Measurements from ENCODE around the gene SLC30A1.
A peak's percentile ranks its signal among the peaks of the same experiment; 100 is the strongest.
"Not testable (repeated sequence)": the region's sequence is repeated elsewhere in the genome, so short reads cannot be mapped to it uniquely, and the experiment has no call there.

The SLC30A1 gene

GRCh38 chr1:211578640-211579439, at the start of gene SLC30A1:
Gene SLC30A1, minus strand, starts transcription at chr1:211579161. Its CDS starts 549 bp downstream, at chr1:211578612.
- peak; percentile 99 for DNase-seq (ENCODE audit: insufficient read length, low spot score)
- FAIRE-seq, result peak; percentile 66

DNA sequence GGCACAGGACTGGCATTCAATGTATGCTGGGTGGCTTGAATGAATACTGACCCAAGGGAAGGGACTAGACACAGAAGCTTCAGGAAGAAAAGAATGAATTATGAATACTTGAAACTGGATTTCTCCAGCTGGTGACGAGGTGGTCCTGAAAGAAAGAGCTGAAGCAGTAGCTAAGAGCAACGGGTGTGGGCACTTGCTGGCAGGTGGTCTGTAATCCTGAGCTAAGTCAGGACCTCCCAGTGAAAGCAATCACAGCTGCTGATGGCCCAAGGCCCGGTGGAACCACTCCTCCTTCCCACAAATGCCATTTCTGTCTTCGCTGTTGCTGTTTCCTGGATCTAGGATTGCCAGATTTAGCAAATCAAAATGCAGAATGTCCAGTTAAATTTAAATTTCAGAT, 49.5 kb upstream of the SLC30A1 start:
- no peak for FAIRE-seq
- DNase-seq (ENCODE audit: insufficient read length, low spot score), result no peak

GRCh38 chr1:211627259-211627658, 48.3 kb upstream of the SLC30A1 start:
- FAIRE-seq (no peak), DNase-seq (ENCODE audit: insufficient read length, low spot score) (no peak)

GRCh38 chr1:211625866-211626265, 46.9 kb upstream of the SLC30A1 start:
- FAIRE-seq; DNase-seq (ENCODE audit: insufficient read length, low spot score): not testable (repeated sequence)

GRCh38 chr1:211625040-211625439, 46.1 kb upstream of the SLC30A1 start:
- DNase-seq (ENCODE audit: insufficient read length, low spot score), result no peak
- no peak for FAIRE-seq

GRCh38 chr1:211623515-211623914, 44.6 kb upstream of the SLC30A1 start:
- FAIRE-seq, result no peak
- DNase-seq (ENCODE audit: insufficient read length, low spot score), result no peak

DNA sequence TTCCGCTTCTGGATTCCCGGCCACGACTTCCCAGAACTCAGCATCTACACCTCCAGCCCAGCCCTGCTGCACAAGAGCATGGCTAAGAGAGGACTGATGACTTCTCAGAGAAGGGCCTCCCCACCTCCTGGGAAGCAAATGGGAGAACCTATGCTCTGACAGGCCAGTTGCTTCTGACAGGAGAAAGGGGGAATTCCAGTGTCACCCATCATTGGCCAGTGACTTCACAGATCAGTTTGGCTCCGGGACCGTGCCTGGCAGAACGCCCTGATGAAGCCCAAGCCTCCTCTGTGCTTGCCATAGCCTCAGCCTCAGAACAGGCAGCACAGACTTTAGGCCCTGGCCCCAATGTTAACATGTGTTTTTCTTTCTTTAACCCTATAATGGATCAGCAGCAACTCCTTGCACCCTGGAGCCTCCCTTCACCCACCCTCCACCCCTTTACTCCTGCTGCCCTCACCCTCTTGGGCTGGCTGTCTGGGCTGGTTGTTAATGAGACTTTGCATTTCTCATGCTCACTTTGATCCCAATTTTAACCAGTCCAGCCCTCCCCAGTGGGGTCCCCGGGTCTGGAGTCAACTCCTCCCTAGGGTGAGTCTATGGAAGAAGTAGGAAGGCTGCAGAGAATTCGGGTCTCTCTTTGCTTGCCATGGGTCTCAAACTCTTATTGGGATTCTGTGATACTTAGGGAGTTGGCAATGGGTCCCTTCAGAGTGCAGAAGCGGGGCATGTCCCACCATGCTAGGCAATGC, 42.7 kb upstream of the SLC30A1 start:
- no peak for FAIRE-seq
- DNase-seq (ENCODE audit: insufficient read length, low spot score), result no peak

- FAIRE-seq (peak; percentile 94), DNase-seq (ENCODE audit: insufficient read length, low spot score) (no peak)
Measured at GRCh38 chr1:211620097-211620496, 41.1 kb upstream of the SLC30A1 start.

- FAIRE-seq, result no peak
- no peak for DNase-seq (ENCODE audit: insufficient read length, low spot score)
Measured at GRCh38 chr1:211619033-211619996, 40.4 kb upstream of the SLC30A1 start.

DNA sequence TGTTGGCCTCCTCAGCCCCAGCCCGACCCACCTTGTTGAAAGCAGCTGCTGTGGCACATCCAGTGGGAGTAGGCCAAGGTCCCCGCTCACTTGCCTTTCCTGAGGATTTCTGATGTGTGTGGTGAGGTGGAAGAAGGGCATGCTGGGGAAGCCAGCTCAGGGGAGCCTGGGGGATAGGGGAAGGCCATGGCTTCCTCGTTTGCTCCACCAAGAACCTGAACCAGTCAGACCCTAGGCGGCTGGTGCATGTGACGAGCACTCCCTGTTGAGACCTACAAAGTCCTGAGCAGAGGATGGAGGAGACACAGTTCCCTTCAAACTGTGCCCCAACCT, 38.0 kb upstream of the SLC30A1 start:
- FAIRE-seq (no peak), DNase-seq (ENCODE audit: insufficient read length, low spot score) (no peak)

DNA sequence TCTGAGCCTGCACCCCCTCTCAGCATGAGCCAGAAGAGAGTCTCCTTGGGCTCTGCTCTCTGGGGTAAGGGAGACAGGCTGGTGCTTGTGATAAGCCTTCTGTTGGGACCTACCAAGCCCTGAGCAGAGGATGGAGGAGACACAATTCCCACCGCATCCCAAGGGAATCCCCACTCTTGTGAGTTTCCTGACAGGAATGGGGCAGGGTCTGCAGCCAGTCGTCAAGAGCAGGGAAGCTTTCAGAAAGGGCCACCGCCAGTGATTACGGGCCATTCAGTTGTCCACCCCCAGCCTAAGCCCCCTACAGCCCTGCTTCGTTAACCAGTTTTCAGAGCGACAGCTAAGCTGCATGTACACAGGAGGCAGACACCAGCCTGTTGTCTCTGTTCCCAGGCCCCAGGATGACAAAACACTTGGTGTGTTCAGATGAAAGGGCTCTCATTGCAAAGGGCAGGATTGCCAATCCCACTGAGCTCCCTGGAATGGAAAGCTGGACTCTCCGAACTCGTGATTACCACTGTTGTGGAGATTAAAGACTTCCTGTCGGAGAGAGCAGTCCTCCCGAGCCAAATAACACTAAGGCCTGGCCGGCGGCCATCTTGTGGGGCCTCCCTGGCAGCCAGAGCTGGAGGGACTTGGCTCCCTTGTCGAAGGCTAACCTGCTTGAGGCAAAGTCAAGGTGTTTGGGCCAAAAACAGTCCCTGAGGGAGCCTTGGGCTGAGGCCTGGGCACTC, 37.4 kb upstream of the SLC30A1 start:
- FAIRE-seq, result no peak
- no peak for DNase-seq (ENCODE audit: insufficient read length, low spot score)

DNA sequence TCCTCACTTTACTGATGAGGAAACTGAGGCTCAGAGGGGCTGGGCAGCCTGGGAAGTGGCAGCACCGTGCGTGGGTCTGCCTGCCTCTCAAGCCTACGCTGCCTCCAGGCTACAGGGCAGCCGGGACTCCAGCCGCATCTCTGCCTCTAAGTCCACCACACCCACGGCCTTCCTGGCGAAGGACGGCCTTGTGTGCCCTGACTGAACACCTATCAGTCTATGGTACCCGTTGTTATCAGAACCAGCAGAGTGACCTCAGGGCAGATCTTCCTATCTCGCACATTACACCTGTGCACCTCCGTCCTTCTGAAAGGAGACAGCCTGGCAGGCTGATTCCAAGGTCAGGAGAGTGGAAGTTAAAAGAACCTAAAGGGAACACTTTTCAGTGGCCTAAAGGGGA, 35.7 kb upstream of the SLC30A1 start:
- DNase-seq (ENCODE audit: insufficient read length, low spot score) (no peak), FAIRE-seq (no peak)

GRCh38 chr1:211613951-211614350, 35.0 kb upstream of the SLC30A1 start:
- FAIRE-seq (no peak), DNase-seq (ENCODE audit: insufficient read length, low spot score) (no peak)

GRCh38 chr1:211613108-211613947, 34.4 kb upstream of the SLC30A1 start:
- DNase-seq (ENCODE audit: insufficient read length, low spot score), result peak; percentile 59
- FAIRE-seq, result no peak

DNA sequence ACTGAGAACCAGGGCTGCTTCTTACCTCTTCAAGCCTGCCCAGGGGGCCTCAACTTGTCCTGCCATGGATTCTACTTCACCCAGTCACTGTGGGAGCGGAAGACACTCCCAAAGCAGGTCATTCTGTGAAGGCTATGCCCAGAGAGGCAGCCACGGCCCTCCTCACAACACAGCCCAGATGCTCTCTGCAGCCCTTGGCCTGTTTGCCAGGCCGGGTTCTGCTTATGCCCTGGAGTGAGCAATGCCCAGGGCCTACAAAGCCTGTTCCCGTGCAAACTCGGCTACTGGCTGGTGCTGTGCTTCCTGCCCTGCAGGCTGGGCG, 33.8 kb upstream of the SLC30A1 start:
- FAIRE-seq (peak; percentile 26), DNase-seq (ENCODE audit: insufficient read length, low spot score) (no peak)

DNA sequence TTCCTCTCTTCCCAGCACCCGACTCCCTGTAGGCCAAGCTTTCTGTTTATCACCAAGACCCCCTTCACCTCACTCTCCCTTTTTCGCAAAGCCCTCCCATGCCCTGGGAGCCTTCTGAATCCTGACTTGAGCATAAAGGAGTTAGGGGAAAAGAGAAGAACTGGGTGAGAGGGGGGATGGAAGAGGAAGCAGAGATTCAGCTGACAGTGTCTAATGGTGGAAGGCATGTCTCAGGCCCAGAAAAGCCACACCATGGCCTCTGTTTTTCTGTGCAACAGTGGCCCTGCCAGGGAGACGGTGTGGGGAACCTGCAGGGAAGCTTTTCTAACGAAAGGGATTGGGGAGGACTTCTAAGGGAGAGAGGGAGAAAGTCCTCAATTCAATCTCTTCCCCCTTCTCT, 32.9 kb upstream of the SLC30A1 start:
- DNase-seq (ENCODE audit: insufficient read length, low spot score) (no peak), FAIRE-seq (no peak)

DNA sequence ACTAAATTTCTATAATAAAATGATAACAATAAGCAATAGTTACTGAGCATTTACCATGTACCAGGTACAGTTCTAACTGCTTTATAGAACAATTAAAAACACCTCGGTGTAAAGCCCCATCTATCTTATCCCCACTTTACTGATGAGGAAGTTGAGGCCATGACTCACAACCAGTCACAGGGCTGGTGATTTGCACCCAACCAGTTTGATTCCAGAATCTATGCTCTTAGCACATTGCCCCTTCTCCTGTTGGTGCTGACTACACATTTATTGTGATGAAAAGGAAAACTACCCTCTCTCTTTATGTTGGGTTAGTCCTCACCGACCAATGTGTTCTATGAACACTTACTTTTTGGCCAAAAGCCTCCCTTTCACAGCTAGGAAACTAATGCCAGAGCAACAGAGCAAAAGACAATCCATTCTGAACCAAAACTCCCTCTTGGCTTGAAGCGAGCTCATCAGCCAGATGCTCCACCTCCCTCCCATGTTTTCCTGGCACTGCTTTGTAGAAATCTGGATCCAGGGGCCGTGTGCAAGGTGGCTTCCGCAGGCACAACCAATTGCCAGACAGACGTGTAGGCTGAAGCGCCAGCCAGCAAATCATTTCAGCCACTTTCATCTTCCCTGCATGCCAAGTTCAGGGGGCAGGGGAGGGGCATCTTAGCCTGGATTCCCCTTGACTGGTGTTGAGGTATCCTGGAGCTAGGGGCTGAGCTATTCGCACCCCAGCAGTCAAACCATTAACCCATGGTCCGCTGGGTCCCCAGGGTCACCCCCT, 32.0 kb upstream of the SLC30A1 start:
- no peak for DNase-seq (ENCODE audit: insufficient read length, low spot score)
- FAIRE-seq, result no peak

DNA sequence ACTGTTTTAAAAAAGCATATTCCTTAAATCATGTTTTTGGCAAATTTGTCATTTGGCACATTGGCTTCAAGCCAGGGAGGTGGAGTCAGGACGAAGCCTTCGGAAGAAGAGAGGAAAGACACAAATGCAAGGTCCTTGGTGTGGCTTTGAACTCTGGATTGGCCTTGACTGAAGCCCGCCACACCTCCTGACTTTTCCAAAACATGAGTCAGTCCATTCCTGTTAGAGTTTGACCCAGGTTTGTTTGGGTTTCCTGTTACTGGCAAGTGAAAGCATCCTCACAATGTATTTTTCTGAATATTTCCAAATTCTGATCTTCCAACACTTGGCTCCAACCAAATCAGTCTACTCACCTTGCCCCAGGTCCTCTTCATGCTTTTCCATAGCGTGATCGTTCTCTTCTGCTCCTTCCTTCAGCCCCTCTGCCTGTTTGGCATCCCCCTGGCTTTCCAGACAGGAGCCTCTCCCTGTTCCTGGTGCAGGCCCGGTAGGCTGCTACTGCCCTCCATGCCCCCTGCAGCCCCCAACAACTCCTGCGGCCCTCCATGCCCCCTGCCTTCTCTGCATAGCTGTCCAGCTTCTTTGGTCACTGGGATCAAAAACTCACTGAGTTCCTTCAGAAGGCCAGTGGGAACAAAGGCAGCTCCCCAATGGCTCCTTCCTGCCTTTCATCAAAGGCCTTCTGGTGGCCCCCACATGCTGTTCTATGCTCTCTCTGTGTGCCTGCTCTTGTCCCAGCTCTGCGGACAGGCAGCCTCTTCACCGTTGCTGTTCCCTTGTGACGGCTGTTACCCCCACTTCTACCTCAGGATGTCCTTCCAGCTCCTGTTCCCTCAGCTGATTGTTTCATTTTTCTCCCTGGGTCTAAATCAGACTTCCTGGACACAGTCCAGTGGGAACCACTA, 30.4 kb upstream of the SLC30A1 start:
- no peak for FAIRE-seq

More for the DNA sequence above, 30.4 kb upstream of the SLC30A1 start:
- DNase-seq (ENCODE audit: insufficient read length, low spot score), result no peak

Measured in HTR-8/SVneo (cell line).